Right lobe of liver (tissue), 6 donors: ENCODE data around the gene IGF1R. TPM values are rescaled to one million over a fixed set of nuclear protein-coding genes. Genes with fewer than 3 reads are reported as not detected.

Experiments used
- ATAC-seq, 4 donors: fragments of 200-7000 bp; cut with Tn5 transposase; one replicate each; pipeline ENCODE4 v1.9.1; 2020; ENCODE audit warnings: mild to moderate bottlenecking in 4 of 4, moderate library complexity in 4 of 4
- DNase-seq, 3 donors: peaks; one replicate each; pipeline ENCODE4 v3.0.0-alpha.2; 2020
- H3K27ac ChIP-seq, 3 donors: fragments of 200-600 bp; one replicate each; pipeline ENCODE4 v1.8.0; 2022
- H3K27me3 ChIP-seq, 2 donors: fragments of 200-600 bp; one replicate each; pipeline ENCODE4 v1.8.0; 2022
- H3K36me3 ChIP-seq, 4 donors: fragments of 200-600 bp; sonication (generic) in 1 of 4; one replicate each; pipeline versions ENCODE4 v1.5.1 to v1.8.0; 2017 to 2022; ENCODE audit warnings: control low read depth in 1 of 4
- H3K4me1 ChIP-seq, 4 donors: fragments of 200-600 bp; sonication (generic) in 1 of 4; one replicate each; pipeline versions ENCODE4 v1.5.1 to v1.8.0; 2017 to 2022; ENCODE audit warnings: control low read depth in 1 of 4
- H3K4me3 ChIP-seq, 3 donors: fragments of 200-600 bp; one replicate each; pipeline ENCODE4 v1.8.0; 2022
- H3K9me3 ChIP-seq, 4 donors: fragments of 200-600 bp; sonication (generic) in 1 of 4; one replicate each; pipeline versions ENCODE4 v1.5.1 to v1.8.0; 2017 to 2022; ENCODE audit warnings: control low read depth in 1 of 4
- POLR2A ChIP-seq: fragments of 450-650 bp; IDR thresholded peaks from one replicate; pipeline ENCODE4 v1.6.1; 2017; ENCODE audit warnings: antibody characterized with exemption, mild to moderate bottlenecking
- WGBS: methylation state at CpG from one replicate; pipeline ENCODE4 v1.1.6; 2018; ENCODE audit warnings: low coverage, low lambda C conversion rate; ENCODE audit not compliant: insufficient coverage; ENCODE audit errors: missing lambda C conversion rate; 5-methylcytosine and 5-hydroxymethylcytosine counted together
- intact Hi-C, 2 donors: fragments of 100-400 bp; cut with DNase I; formaldehyde crosslinking; loops; one replicate each; pipeline versions ENCODE4 v1.11.2 to v1.14.1; 2022
- total RNA-seq, 6 experiments: library from RNA; depleted of rRNA in 2 of 6; stranded (reverse); fragments of >200 nt in 2 of 6; fragmentation: NEBNext Ultra II Directional in 3 of 6; extraction: Animal tissue kit (Norgen Biotek cat#: 25700) in 3 of 6; gene quantifications; one replicate each; pipeline versions ENCODE4 v1.1.0 to v1.2.4, GENCODE V29; 2016 to 2023
- TF ChIP-seq, protein P1 (sequence below), 4 donors: fragments of 200-600 bp in 3 of 4; fragments of 450-650 bp in 1 of 4; IDR thresholded peaks; one replicate each; pipeline versions ENCODE4 v1.5.1 to v1.8.0; 2016 to 2022; ENCODE audit warnings: antibody characterized with exemption in 4 of 4, mild to moderate bottlenecking in 2 of 4
- donor health status: DM: no; HTN: yes; CAD: no.
- donor health status: DM: no; HTN: no; CAD: no.
- donor health status: DM: no; HTN: no; CAD: no.
- donor health status: DM: no; HTN: yes; CAD: no.
- donor health status: DM: no; HTN: yes; CAD: no.

The IGF1R gene
- total RNA-seq, 6 experiments from 2014 or later = 2.5 to 5.3 (median 3.8) TPM

DNA sequence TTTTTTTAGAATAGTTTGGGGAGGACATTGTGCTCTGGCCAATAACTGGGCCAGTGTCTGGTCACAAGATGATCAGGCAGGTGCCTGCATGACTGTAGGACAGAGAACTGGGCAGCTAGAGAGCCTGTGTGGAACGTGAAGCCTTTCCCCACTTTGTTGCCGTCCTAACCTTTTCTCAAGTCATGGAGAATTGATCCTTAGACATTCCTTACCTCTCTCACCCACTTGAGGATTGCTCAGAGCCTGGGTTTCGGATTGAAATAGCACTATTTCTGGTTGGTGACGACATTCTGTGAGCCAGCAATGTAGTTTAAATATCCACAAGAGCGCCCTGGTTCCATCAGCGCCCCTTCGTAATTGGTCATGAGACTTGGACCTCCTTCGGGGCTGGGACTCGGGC, 138.4 kb downstream of the IGF1R start:
- no peak overlapping the region for H3K27ac ChIP-seq

DNA sequence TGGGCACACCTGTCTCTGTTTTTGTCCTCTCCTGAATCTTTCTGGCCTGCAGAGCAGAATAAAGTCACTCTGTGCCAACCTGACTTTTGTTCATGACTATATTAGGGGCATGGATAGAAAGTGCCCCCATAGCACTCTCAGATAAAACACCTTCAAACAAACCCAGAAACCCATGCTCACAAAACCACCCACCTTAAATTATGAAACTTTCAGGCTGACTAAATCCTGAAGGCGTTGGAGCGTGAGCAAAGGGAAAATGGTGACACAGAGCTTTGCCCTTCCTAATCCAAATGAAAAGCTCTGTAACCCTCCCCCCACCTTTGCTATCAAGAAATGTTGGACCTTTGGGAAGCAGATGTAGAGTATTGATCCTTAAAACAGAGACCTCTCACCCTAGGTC, 138.9 kb downstream of the IGF1R start:
- ATAC-seq = no peak
- no CpG with 5 or more reads among the region's 2 CpGs for WGBS
- no peak overlapping the region for H3K27ac ChIP-seq

More for the DNA sequence above, 138.4 kb downstream of the IGF1R start:
- Histone ChIP-seq H3K36me3 (no peaks in the 10 kb centered on the region), H3K27me3 (peaks cover 0 to 5% of the 10 kb centered on the region in 2 donors), H3K9me3 (no peaks in the 10 kb centered on the region), H3K4me1 (no peaks in the 10 kb centered on the region), H3K4me3 (no peak overlapping the region)
- ATAC-seq (no peak), DNase-seq (no peak)
- intact Hi-C loops = no loop called here
- TF ChIP-seq, protein P1, sequence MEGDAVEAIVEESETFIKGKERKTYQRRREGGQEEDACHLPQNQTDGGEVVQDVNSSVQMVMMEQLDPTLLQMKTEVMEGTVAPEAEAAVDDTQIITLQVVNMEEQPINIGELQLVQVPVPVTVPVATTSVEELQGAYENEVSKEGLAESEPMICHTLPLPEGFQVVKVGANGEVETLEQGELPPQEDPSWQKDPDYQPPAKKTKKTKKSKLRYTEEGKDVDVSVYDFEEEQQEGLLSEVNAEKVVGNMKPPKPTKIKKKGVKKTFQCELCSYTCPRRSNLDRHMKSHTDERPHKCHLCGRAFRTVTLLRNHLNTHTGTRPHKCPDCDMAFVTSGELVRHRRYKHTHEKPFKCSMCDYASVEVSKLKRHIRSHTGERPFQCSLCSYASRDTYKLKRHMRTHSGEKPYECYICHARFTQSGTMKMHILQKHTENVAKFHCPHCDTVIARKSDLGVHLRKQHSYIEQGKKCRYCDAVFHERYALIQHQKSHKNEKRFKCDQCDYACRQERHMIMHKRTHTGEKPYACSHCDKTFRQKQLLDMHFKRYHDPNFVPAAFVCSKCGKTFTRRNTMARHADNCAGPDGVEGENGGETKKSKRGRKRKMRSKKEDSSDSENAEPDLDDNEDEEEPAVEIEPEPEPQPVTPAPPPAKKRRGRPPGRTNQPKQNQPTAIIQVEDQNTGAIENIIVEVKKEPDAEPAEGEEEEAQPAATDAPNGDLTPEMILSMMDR (IDR thresholded peaks at IDR 0.05) = no peak
- TF ChIP-seq POLR2A = no peak
- 78% methylated on average over 9 of the region's 9 CpGs for WGBS

DNA sequence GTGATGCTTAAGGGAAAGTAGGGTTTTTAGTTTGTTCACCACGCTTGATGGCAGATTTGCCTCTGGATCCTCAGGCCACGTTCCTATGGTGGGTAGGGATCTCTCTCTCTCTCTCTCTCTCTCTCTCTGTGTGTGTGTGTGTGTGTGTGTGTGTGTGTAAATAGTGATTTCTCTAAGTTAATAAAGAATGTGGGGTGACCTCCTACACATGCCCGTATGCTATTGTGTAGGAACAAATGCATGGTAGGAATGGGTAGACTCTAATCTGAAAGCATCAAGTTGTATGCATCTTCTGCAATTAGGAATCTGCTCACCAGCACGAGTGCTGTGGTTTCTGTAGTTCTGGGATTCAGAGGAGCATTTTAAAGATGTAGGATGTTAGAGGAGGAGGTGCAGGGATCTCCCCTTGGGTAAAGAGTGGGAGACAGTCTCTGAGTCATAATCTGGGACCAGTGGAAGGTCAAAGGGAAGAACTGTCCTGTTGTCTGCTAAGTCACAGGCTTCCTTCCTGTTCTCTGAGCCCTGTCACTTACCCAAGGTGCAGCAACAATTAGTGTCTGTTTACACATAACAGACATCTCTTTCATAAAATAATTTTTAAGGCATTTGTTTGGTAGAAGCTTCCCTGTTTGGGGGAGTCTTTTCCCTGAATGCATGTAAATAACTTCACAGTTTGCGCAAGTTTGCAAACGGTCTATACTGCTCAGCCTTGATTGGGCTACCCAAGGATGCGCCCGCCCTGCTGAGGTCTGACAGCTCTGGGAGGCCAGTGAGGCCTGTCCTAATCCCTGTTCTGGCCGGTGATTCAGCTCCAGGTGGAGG, 139.8 kb downstream of the IGF1R start:
- TF ChIP-seq, protein P1 (IDR thresholded peaks at IDR 0.05) = no peak
- no peak for TF ChIP-seq POLR2A
- no peaks in the 10 kb centered on the region for H3K9me3 ChIP-seq
- intact Hi-C loops = no loop called here
- H3K4me1 ChIP-seq = no peaks in the 10 kb centered on the region
- H3K27me3 ChIP-seq = peaks cover 0 to 5% of the 10 kb centered on the region in 2 donors
- H3K27ac ChIP-seq = no peak overlapping the region
- DNase-seq (no peak), ATAC-seq (peak; percentile 54 to 84 (median 67))
- no peaks in the 10 kb centered on the region for H3K36me3 ChIP-seq
- H3K4me3 ChIP-seq = no peak overlapping the region
- 56% methylated on average over 5 of the region's 9 CpGs for WGBS

More for the DNA sequence above, 138.9 kb downstream of the IGF1R start:
- Histone ChIP-seq H3K4me3 (no peak overlapping the region), H3K4me1 (no peaks in the 10 kb centered on the region), H3K27me3 (peaks cover 0 to 5% of the 10 kb centered on the region in 2 donors), H3K9me3 (no peaks in the 10 kb centered on the region), H3K36me3 (no peaks in the 10 kb centered on the region)
- DNase-seq = no peak
- intact Hi-C loops = no loop called here
- TF ChIP-seq, protein P1 (IDR thresholded peaks at IDR 0.05) = no peak
- no peak for TF ChIP-seq POLR2A

DNA sequence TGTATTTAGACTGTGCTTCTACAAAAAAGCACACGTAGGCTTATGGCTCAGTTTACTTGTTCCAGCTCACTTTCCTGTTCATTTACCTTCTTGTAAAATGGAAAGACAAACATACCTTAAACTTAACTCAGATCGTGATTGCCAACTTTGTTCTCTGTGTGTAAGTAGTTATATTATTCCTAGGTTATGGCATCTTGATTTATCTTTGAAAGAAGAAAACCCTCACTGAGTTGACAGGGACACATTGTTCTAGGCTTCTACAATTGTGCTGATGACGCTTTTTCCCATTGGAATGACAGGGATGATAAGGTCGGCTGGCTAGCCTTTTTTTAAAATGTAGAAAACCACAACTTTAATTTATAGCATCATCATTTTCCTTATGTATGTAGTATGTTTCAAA, 140.7 kb downstream of the IGF1R start:
- intact Hi-C loops = no loop called here
- Histone ChIP-seq H3K36me3 (no peaks in the 10 kb centered on the region), H3K4me3 (no peak overlapping the region), H3K9me3 (no peaks in the 10 kb centered on the region), H3K4me1 (no peaks in the 10 kb centered on the region), H3K27ac (no peak overlapping the region), H3K27me3 (peaks cover 0 to 5% of the 10 kb centered on the region in 2 donors)
- 47% methylated on average over 4 of the region's 4 CpGs for WGBS
- ATAC-seq (no peak), DNase-seq (no peak)
- TF ChIP-seq, protein P1 (IDR thresholded peaks at IDR 0.05) = no peak
- TF ChIP-seq POLR2A = no peak
